Small intestine (tissue), 7 donors: ENCODE measurements around the gene SCP2D1. TPM values are rescaled to one million over a fixed set of nuclear protein-coding genes. Genes with fewer than 3 reads are reported as not detected.

Experiments used
- DNase-seq, 2 donors: peaks; one replicate each; pipeline versions ENCODE4 v3.0.0 to v3.0.0-alpha.2; 2013
- FAIRE-seq: peaks from 2 replicates; lab custom pipeline; 2012; peaks lifted over from hg19 to GRCh38; lab: Jason Lieb, UNC
- H3K27ac ChIP-seq, 3 donors: one replicate each; pipeline ENCODE4 v1.5.1; 2013; ENCODE audit warnings: low read length in 2 of 3, mild to moderate bottlenecking in 2 of 3, control low read depth in 1 of 3, inconsistent platforms in 1 of 3, low read depth in 1 of 3, moderate library complexity in 1 of 3
- H3K27me3 ChIP-seq, 3 donors: one replicate each; pipeline ENCODE4 v1.6.1; 2013; ENCODE audit warnings: low read length in 3 of 3, inconsistent platforms in 1 of 3; ENCODE audit not compliant: control insufficient read depth in 3 of 3, insufficient read depth in 3 of 3
- H3K36me3 ChIP-seq, 3 donors: one replicate each; pipeline ENCODE4 v1.6.1; 2013; ENCODE audit warnings: low read length in 3 of 3, inconsistent platforms in 1 of 3, low read depth in 1 of 3, mild to moderate bottlenecking in 1 of 3, moderate library complexity in 1 of 3; ENCODE audit not compliant: control insufficient read depth in 3 of 3, insufficient read depth in 2 of 3
- H3K4me1 ChIP-seq, 3 donors: one replicate each; pipeline ENCODE4 v1.6.1; 2013; ENCODE audit warnings: low read length in 2 of 3, inconsistent platforms in 1 of 3, low read depth in 1 of 3, mild to moderate bottlenecking in 1 of 3, moderate library complexity in 1 of 3; ENCODE audit not compliant: control insufficient read depth in 3 of 3, insufficient read depth in 2 of 3
- H3K4me3 ChIP-seq, 3 donors: one replicate each; pipeline ENCODE4 v1.5.1; 2013; ENCODE audit warnings: low read length in 3 of 3, control low read depth in 1 of 3, inconsistent platforms in 1 of 3, low read depth in 1 of 3, mild to moderate bottlenecking in 1 of 3, moderate library complexity in 1 of 3
- H3K9me3 ChIP-seq, 2 donors: one replicate each; pipeline ENCODE4 v1.6.1; 2013; ENCODE audit warnings: low read depth in 1 of 2, low read length in 1 of 2; ENCODE audit not compliant: control insufficient read depth in 2 of 2, insufficient read depth in 1 of 2
- WGBS, 3 donors: extraction: QIAGEN DNeasy Blood & Tissue Kit; methylation state at CpG; one replicate each; pipeline ENCODE4 v1.1.7; 2013; 5-methylcytosine and 5-hydroxymethylcytosine counted together
- polyA plus RNA-seq, 4 donors: library from polyadenylated mRNA; stranded (reverse) in 3 of 4; unstranded in 1 of 4; fragments of 200-250 nt in 3 of 4; fragments of 120-200 nt in 1 of 4; gene quantifications; one replicate each; pipeline versions ENCODE4 v1.2.1 to v1.2.3, GENCODE V29; 2013
- donor health status: healthy with polysubstance abuse.
- donor health status: control.
- donor health status: control.
- donor health status: Bipolar disorder and iron deficiency.
- donor health status: healthy.

SCP2D1 gene
- polyA plus RNA-seq, 4 donors, result not detected

DNA sequence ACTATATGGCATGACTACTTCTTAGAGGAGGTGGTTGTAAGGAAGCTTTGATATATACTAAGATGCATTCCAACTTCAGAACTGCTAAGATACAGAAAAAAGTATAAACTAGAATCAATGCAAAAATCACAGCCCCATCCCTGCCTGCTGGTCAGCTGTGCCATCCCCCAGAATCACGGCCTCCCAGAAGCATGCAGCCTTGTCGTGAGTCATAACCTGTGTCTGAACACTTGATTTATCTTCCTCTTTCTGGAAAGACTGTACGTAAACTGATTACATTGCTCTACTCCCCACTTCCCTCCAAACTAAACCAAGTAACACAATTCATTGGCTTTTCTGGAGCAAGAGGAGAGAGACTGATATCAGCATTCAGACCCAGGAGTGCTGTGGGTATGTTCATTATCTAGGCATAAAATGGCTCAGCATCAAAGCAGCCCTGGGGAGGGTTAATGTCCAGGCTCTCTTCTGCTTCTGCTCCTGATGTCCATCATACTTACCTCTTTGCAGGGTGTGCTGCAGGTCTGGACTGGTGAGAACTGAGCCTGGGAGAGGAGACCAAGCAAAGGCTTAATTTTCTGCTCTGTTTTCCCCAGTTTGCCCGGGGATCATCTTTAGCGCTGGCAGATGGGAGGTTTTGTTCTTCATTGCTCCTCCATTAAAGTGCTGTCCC lies 18.4 kb downstream of the SCP2D1 start:
- Histone ChIP-seq H3K9me3 (no peaks in the 10 kb centered on the region), H3K27ac (no peak overlapping the region), H3K4me3 (no peak overlapping the region), H3K36me3 (no peaks in the 10 kb centered on the region), H3K27me3 (no peaks in the 10 kb centered on the region), H3K4me1 (peaks cover 0 to 3% (median 0%) of the 10 kb centered on the region in 3 donors)
- 59 to 85% (median 70%) methylated on average over 5 of the region's 5 CpGs for WGBS, 3 donors
- FAIRE-seq (no peak), DNase-seq (no peak)

GRCh38 chr20:18832546-18833200 lies 19.1 kb downstream of the SCP2D1 start:
- Histone ChIP-seq H3K36me3 (no peaks in the 10 kb centered on the region), H3K27me3 (no peaks in the 10 kb centered on the region), H3K27ac (no peak overlapping the region), H3K4me3 (no peak overlapping the region), H3K4me1 (peaks cover 0 to 3% (median 0%) of the 10 kb centered on the region in 3 donors), H3K9me3 (no peaks in the 10 kb centered on the region)
- DNase-seq (no peak), FAIRE-seq (no peak)
- 36 to 46% (median 44%) methylated on average over 4 of the region's 4 CpGs for WGBS, 3 donors

- 88 to 94% (median 92%) methylated on average over 3 of the region's 3 CpGs for WGBS, 3 donors
- FAIRE-seq, result no peak
- Histone ChIP-seq H3K27ac (no peak overlapping the region), H3K9me3 (no peaks in the 10 kb centered on the region), H3K36me3 (no peaks in the 10 kb centered on the region), H3K27me3 (no peaks in the 10 kb centered on the region), H3K4me1 (peaks cover 0 to 3% (median 0%) of the 10 kb centered on the region in 3 donors), H3K4me3 (no peak overlapping the region)
- DNase-seq, result no peak
Measured at GRCh38 chr20:18835466-18836256, 22.1 kb downstream of the SCP2D1 start.

- Histone ChIP-seq H3K9me3 (no peaks in the 10 kb centered on the region), H3K36me3 (no peaks in the 10 kb centered on the region), H3K27ac (no peak overlapping the region), H3K4me3 (no peak overlapping the region), H3K4me1 (no peaks in the 10 kb centered on the region), H3K27me3 (no peaks in the 10 kb centered on the region)
- DNase-seq (peak; percentile 27 to 48), FAIRE-seq (no peak)
- 11 to 54% (median 33%) methylated on average over 3 of the region's 3 CpGs for WGBS, 3 donors
Measured at GRCh38 chr20:18837718-18838117, 24.1 kb downstream of the SCP2D1 start.

DNA sequence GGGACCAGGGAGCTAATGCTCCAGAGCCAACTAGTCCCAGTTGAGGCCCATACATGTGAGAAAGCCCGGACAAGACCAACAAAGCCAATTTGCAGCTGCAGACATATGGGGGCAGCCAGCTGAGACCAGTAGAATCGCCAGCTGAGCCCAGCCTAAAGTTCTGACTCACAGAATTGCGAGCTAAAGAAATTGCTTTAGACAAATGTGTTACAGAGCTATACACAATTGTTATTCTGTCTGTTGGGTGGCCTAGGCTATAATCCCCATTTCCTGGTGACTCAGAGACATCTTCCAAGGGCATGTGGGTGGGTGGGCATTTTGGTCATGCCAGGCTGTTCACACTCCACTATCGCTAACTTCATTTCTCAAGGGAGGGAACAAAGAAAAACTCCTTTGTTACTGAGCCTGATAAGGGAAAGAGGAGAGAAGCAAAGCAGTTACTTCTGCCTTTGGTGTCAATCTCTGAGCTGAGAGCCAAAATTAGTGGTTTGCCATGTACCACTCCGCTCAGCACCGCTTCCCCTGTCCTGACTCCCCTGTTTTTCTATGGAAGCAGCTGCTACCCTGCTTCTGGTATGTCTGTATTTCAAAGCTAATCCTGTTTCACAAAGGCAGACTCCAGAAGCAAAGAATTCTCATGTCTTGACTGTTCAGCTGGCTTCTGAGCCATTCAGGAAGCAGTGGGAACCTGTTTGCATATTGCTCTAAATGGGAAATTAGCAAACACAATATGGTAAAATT lies 26.1 kb downstream of the SCP2D1 start:
- 90 to 92% (median 92%) methylated on average over 6 of the region's 6 CpGs for whole genome bisulfite sequencing, 3 donors
- no peaks in the 10 kb centered on the region for H3K36me3 ChIP-seq
- no peak overlapping the region for H3K27ac ChIP-seq
- no peak overlapping the region for H3K4me3 ChIP-seq
- no peaks in the 10 kb centered on the region for H3K4me1 ChIP-seq
- FAIRE-seq, result no peak
- no peaks in the 10 kb centered on the region for H3K9me3 ChIP-seq
- no peak for DNase-seq
- H3K27me3 ChIP-seq, result no peaks in the 10 kb centered on the region

- Histone ChIP-seq H3K27me3 (no peaks in the 10 kb centered on the region), H3K36me3 (no peaks in the 10 kb centered on the region), H3K27ac (no peak overlapping the region), H3K4me1 (no peaks in the 10 kb centered on the region), H3K4me3 (no peak overlapping the region), H3K9me3 (no peaks in the 10 kb centered on the region)
- FAIRE-seq (no peak), DNase-seq (no peak)
- WGBS, 3 donors, result 83 to 90% (median 89%) methylated on average over 8 of the region's 8 CpGs
Measured at GRCh38 chr20:18840248-18840645, 26.7 kb downstream of the SCP2D1 start.

GRCh38 chr20:18845017-18845416 lies 31.4 kb downstream of the SCP2D1 start:
- Histone ChIP-seq H3K4me1 (no peaks in the 10 kb centered on the region), H3K9me3 (no peaks in the 10 kb centered on the region), H3K4me3 (no peak overlapping the region), H3K36me3 (no peaks in the 10 kb centered on the region), H3K27ac (no peak overlapping the region), H3K27me3 (no peaks in the 10 kb centered on the region)
- WGBS, 3 donors, result 60 to 66% (median 62%) methylated on average over 5 of the region's 5 CpGs
- FAIRE-seq (no peak), DNase-seq (no peak)

DNA sequence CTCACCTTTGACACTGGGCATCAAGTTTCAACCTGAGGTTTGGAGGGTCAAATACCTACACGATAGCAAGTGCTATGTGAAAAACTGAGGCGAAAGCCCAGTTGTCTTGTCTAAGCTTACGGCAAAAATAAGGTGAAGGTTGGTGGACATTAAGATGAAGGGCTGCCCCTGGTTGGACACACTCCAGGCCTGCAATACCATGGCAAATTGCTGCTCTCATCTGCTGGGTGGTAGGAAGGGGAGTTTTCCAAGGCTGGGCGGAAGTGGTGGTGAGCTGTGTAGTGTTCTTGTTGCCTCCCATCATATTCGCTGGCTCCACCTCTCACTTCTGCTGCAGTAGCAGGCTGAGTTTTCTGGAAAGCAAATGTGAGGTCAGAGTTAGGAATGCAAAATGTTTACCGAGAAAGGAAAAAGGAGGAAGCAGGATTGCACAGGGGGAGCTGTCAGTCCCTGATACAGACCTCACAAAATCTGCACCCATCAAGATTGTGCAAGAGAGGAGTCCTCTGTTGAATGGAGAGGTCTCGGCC lies 33.7 kb downstream of the SCP2D1 start:
- FAIRE-seq, result no peak
- WGBS, 3 donors, result 77 to 88% (median 81%) methylated on average over 7 of the region's 7 CpGs

More for the DNA sequence above, 33.7 kb downstream of the SCP2D1 start:
- DNase-seq, result peak in 1 of 2 donors; percentile 12
- Histone ChIP-seq H3K9me3 (no peaks in the 10 kb centered on the region), H3K4me3 (no peak overlapping the region), H3K4me1 (no peaks in the 10 kb centered on the region), H3K27me3 (no peaks in the 10 kb centered on the region), H3K27ac (no peak overlapping the region), H3K36me3 (no peaks in the 10 kb centered on the region)
